HG02678 (cell line): ENCODE results near the gene PTAFR.

ENCODE experiments used
- ATAC-seq: cut with Tn5 transposase; IDR thresholded peaks from one replicate; pipeline ENCODE4 v1.9.1; 2021; ENCODE audit warnings: mild to moderate bottlenecking, moderate library complexity; ENCODE audit not compliant: unreplicated experiment

The PTAFR gene

DNA sequence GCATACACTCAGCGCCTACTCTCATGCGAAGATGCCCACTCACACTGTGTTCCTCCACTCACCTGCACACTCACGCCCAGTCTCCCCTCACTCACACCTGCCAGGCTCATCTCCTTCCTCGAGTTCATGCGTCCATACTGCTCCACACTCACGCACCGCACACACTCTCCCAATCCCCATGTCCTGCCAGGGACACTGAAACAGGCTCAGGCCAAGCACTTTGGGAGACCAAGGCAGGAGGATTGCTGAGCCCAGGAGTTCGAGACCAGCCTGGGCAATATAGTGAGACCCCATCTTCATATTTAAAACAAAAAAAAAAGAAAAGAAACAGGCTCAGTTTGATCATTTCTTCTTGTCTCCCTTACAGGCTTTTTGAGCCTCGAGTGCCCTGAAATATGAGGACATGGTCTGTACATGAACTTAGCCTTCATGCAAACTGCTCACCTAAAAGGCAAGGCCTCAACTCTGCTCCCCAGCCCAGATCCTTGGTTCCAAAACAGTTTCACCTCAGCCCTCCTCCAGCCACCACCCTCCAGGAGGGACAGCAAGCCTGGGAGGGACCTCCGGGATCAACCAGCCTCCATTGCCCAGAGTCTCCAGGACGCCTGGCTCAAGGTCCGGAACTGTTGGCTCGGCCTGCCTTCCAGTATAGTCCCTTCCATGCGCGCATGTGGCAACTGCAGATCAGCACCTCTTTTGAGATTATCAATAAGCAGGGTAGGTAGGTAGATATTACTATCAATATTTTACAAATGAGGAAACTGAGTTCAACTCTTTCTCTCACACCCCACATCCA, 2.4 kb upstream of the PTAFR start:
- ATAC-seq = no peak

DNA sequence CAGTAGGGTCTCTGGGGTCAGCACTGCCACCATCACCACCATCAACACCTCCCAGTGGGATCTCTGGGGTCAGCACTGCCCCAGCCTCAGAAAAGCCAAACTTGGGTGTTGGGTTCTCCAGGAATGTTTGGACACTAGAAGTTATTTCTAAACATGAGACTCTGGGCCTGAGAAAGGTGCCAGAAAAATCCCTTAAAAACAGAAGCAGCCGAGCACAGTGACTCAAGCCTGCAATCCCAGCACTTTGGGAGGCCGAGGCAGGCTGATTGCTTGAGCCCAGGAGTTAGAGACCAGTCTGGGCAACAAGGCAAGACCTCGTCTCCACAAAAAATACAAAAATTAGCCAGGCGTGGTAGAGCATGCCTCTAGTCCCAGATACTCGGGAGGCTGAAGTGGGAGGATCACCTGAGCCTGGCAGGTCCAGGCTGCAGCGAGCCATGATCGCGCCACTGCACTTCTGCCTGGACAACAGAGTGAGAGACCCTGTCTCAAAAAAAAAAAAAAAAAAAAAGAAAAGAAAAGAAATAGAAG, 470 bp downstream of the PTAFR start:
- no peak for ATAC-seq

DNA sequence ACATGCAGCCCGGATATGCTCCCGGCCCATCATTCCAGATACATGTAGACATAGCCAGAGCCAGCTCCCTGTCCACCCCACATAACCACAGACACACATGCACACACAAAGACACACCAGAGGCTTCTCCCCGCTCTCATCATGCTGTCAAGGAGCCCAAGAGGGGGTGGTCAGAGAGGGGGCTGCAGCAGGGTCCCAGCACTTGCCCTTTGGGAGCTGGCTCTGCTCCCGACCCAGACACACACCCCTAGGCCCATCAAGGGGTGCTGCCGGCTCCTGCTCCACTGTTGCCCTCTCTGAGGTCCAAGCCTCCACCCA, 2.6 kb downstream of the PTAFR start:
- ATAC-seq = no peak

DNA sequence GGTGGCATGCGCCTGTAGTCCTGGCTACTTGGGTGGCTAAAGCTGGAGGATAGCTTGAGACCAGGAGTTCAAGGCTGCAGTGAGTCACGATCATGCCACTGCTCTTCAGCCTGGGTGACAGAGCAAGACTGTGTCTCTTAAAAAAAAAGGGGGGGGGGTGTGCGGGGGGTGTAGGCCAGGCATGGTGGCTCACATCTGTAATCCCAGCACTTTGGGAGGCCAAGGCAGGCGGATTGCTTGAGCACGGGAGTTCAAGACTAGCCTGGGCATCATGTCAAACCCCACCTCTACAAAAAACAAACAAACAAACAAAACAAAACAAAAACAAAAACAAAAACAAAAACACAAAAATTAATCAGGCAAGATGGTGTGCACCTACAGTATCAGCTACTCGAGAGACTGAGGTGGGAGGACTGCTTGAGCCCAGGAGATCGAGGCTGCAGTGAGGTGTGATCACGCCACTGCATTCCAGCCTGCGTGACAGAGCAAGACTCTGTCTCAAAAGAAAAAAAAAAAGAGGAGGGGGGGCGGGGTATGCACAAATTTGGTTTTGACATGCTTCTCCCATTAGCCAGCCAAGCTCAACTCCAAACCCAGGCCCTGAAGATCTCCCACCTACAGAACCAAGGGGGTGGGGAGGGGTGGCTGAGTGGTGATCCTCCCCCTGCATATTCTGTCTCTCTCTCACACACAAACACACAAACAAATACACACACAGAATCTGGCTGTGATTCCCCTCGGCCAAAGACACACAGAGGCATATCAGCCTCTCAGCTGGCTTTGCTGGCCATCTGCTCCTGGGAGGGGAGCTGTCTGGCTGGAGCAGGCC, 3.1 kb downstream of the PTAFR start:
- no peak for ATAC-seq

DNA sequence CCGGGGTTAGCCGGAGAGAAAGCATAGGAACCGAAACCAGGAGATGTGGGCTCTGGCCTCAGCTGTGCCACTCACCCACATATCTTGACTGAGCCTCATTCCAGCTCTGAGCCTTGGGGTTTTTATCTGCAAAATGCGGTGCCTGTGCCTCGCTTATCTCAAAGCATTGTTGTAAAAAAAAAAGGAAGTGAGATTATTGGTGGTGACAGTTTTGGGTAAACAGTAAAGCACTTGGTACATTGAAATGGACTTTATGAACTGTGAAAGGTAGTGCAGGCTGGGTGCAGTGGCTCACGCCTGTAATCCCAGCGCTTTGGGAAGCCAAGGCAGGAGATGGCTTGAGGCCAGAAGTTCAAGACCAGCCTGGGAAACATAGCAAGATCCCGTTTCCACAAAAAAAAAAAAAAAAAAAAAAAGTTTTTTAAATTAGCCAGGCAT, 3.8 kb downstream of the PTAFR start:
- ATAC-seq = peak; percentile 72

DNA sequence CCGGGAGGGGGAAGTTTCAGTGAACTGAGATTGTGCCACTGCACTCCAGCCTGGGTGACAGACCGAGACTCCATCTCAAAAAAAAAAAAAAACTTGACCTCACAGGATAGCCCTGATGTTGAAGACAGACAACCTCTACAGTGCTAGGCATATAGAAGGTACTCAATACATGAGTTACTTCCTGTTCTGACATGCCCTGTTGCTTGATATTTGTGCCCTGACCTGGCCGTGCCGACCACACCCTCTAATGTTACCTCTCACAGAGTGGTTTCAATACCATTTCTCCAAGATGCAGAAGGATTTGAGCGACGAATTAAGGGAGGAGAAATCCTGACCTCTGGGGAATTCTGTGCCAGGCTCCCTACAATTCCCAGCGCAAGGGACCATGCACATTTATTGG, 5.2 kb downstream of the PTAFR start:
- ATAC-seq = no peak

DNA sequence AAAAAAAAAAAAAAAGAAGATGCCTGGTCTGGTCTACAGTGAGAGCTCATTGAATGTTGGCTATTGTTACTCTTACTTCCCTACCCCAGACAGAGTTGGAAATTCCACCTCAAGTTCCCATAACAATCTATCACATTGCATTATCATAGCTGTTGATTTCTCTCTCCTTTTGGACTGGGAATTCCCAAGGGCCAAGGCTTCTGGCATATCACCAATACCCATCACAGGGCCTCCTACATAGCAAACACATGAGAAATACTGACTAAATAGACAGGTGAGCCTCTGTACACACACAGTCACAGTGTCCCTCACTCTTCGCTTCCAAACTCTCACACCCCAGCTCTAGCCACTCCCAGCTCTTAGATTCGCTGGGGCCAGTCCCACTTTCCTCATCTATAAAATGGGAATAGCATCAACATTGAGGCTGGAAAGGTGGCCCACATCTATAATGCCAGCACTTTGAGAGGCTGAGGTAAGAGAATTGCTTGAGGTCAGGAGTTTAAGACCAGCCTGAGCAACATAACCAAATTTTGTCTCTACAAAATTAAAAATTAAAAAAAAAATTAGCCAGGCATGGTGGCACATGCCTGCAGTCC, 6.4 kb downstream of the PTAFR start:
- no peak for ATAC-seq

DNA sequence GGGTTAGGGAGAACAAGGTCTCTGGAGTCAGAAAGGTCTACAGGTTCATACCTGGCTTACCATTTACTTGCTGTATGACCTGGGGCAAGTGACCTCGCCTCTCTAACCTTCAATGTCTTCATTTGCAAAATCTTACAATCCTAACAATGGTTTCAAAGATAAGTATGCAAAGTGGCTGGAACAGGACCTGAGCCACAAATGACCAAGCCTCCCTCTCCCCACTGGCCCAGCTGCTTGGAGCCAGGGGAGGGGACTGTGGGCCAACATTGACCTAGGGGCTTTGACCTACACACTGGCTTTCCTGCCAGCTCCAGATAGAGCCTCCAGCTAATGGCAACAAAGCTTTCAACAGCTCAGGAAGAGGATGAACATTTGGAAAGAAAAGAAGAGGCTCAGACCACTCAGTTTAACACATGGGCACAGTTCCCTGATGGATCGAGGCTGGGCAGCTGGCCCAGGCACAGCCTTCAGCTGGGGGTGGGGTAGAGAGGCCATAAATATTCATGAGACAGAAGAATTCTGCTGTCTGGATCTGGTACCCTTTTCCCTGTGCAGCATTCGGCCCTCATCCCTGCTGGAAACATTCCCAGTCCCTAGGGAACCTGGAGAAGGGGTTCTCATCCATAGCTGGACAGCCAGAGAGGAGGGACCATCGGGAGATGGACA, 12.9 kb downstream of the PTAFR start:
- ATAC-seq = no peak

DNA sequence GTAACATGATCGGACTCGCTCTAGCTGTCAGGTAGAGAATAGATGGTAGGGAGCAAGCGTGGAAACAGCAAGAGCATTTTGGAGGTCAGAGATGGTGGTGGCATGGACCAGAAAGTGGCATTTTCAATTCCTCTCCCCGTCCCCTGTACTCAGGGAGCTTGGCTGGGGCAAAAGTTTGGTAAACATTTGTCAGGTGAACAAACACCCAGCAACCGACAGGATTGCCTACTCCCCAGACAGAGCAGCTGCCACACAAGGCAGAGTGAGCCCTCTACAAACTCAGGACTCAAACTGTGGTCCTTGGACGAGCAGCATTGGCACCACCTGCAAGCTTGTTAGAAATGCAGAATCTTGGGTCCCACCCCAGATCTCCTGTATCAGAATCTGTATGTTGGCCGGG, 14.3 kb downstream of the PTAFR start:
- ATAC-seq = no peak

DNA sequence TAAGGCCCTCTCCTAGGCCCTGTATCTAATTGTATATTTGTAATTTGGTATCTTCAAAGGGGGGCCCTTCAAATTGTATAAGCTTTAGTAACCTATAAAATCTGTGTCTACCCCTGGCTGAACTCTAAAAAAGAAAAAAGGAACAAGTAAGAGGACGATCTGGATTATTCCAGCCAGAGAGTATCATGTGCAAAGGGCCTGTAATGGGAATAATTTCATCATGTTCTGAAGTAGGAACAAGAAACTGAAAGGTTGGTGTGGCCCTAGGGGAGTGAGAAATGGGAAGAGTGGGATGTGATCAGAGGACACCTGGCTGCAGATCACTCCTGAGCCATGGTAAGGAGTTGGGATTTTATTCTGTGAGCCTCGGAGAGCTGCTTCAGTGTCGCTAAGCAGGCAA, 14.7 kb downstream of the PTAFR start:
- ATAC-seq = no peak

DNA sequence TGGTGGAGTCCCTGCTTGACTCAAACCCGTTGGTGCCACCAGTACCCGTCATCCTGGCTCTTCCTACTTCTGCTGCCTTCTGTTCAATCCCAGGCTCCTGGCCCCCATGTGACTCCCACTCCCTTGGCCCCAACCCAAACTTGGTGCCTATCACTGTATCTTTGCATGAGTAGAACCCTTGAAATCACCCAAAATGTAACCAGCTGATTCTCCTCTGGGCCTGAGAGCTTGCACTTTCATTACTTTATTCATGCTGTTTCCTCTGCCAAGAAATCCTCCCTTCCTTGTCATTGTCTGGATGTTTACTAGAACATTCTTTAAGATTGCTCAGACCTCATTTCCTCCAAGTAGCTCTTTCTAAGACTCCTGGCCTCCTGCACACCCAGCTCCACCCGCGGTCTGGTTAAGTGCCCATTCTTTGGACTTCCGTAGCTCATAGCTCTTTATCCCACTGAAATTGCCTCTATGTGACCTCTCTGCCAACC, 15.7 kb downstream of the PTAFR start:
- no peak for ATAC-seq

DNA sequence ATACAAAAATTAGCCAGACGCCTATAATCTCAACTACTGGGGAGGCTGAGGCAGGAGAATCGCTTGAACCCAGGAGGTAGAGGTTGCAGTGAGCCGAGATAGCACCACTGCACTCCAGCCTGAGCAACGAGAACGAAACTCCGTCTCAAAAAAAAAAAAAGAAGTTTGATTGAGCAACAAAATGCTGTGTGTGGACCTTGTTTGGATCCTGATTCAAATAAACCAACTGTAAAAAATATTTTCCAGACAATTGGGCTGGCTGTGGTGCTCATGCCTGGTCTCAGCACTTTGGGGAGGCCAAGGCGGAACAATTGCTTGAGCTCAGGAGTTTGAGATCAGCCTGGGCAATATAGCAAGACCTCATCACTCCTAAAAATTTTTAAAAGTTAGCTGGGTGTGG, 16.8 kb downstream of the PTAFR start:
- ATAC-seq = no peak

DNA sequence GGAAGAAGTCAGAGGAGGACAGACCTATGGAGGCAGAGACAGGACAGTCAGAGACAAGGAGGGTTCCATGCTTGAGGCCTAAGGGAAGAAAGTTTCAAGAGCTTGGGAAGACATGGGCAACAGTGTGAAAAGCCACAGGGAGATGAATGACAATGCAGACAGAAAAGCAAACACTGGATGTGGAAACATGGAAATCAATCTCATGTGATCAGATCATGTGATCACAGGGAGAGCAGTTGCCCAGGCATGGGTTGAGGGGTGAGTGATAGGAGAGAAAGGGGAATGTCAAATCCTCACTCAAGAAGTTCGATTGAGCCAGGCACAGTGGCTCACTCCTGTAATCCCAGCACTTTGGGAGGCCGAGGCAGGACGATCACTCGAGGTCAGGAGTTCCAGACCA, 17.2 kb downstream of the PTAFR start:
- no peak for ATAC-seq

DNA sequence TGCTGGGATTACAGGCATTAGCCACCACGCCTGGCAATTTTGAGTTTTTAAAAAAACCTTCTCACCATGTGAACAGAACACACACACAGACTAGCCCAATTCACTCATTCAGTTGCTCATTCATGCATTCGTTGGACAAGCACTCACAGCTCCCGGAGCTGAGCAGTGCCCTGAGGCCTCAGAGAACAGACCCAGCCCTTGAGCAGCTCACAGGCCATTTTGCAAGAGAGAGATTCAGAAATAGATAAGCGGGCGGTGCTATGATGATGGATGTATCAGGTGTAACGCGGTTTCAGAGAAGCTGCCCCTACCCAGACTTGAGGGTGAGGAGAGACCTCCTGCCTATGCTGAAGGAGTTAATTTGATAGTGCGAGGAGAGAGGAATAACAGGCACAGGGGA, 18.6 kb downstream of the PTAFR start:
- ATAC-seq = no peak

DNA sequence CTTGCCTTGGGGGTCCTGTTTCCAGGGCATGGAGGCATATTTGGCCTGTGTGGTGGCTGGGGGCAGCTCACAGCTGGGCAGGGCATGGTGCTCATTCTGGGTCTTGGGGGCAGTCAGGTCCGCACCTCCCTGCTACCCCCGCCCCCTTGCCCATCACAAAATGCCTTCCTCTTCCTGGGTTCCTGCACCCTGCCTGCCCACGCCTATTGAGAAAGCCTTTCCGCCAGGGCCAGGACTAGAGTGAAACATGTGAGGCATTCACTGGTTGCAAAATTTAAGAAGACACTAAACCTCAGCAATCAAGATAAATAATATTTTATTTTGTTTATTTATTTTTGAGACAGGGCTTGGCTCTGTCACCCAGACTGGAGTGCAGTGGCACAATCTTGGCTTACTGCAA, 19.7 kb downstream of the PTAFR start:
- ATAC-seq = no peak

DNA sequence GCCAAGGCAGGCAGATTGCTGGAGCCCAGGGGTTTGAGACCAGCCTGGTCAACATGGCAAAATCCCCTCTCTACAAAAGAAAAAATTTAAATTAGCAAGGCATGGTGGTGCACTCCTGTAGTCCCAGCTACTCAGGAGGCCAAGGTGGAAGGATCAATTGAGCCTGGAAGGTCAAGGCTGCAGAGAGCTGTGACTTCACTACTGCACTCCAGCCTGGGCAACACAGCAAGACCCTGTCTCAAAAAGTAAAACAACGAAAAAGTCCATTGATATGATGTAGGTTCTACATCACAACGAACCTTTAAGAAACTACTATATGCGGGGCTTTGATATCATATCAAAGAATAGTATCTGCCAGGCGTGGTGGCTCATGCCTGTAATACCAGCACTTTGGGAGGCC, 20.9 kb downstream of the PTAFR start:
- no peak for ATAC-seq

DNA sequence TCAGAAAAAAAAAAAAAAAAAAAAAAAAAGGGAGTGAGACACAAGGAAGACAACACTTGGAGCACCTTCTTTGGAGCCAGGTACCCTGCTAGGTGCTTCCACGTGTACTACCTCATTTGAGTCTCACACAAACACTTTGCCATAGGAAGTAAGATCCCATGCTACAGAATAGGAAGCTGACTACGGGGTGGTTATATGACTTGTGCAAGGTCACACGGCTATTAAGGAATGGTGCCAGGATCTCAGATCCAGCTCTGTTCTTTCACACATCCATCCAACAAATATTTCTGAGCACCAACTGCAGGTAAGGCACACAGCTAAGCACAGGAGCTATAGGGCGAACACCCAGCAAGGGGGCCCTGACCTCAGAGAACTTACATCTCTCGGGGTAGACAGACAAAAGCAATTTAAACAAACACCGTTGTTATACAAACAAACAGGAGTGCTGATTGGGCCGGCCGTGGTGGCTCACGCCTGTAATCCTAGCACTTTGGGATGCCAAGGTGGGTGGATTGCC, 22.4 kb downstream of the PTAFR start:
- no peak for ATAC-seq

DNA sequence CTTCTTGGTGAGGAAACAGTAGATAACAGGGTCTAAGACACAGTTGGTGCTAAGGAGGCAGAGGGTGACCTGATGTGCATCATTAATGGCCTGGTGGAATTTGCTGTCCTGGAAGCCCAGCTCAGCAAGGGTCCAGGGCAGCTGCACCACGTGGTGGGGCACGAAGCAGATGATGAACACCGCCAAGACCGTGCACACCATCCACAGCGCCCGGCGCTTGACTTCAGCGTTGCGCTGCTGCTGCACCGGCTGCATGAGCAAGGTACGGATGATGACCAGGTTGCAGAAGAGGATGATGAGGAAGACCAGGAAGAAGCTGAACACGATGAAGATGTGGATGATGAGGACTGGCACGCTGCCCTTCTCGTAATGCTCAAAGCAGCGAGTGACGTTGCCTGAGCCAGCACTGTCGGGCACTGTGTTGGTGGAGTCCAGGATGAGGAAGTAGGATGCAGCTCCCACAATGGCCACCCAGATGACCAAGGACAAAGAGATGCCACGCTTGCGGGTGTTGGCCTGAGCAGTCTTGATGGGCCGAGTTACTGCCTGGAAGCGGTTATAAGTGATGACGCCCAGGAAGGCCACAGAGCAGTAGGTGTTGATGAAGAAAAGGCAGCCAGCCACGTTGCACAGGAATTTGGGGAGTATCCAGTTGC, 26.2 kb downstream of the PTAFR start:
- ATAC-seq = no peak

DNA sequence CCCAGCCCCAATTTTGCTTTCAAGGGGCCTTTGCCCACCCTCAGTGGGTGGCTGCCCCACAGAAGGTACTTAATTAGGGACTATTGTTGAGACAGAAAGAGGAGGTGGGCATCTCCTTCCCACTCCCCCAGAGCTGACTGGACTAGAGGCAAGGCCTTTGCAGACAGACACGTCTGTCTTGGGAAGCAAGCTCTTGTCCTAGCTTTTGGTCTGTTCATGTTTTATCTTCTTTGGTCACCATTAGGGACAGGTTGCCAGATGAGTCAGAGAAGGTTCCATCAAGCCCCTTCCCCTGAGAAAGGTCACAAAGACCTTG, 27.7 kb downstream of the PTAFR start:
- no peak for ATAC-seq

DNA sequence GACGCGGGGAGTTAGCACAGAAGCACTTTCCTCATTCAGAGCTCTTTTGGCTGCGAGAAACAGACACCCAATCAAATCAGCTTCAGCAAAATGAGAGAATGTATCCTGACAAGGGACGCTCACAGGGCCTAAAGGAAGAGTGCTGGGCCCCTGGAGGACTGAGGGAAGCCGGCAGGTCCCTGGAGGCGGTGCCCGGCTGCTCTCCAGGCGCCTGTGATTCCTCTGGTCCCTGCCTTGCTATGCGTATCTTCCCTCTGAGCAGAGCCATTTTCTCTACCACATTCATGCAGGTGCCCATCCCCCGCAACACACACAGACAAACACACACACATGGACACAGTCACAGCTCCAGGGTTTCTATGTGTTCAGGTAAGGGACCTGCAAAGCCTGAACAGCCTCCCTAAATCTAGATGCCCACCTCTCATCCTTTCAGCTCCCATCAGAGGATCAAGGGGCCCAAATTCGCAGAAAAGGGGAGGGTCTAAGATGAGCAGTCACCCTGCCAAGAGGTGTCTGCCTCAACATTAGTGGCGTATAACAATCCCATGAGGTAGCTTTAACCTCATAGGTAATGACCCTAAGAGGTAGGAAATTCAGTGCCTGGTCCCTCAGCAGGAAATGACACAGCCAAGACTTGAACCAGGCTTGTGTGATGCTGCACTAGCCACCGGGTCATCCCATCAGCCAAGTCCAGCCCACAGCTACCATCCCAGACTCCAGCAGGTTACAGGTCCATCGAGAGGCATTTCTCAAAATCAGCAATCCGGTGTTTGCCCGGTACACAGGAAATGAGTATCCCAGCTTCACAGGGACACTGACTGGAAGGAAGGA, 29.0 kb downstream of the PTAFR start:
- peak; percentile 10 for ATAC-seq
